ENCODE results near the gene SOX1. TPM values are rescaled to one million over a fixed set of nuclear protein-coding genes. Genes with fewer than 3 reads are reported as not detected.

The SOX1 gene
- total and polyA plus RNA-seq, 7 donors: under 0.01 to 0.36 (median 0.01) TPM; not detected in 4

DNA sequence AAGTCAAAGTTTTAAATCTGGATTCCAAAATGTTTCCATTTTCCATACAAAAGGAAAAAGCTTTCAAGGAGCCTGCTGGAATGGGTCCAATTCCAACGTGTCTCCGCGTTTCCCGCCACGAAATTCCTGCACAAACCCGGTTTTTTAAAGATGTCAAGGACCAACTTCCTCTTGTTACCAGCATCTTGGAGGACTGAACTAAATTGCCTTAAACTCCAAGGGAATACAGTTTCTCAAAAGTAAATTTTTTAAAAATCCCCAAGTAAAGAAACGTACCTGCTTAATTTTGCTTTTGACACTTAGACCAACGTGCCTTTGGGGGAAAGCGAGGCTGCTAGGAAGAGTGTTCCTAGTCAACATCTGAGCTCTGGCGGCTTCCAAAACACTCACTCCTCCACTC, 12.3 kb upstream of the SOX1 start:
- TF ChIP-seq POLR2A (IDR thresholded peaks at IDR 0.05): no peak
- TF ChIP-seq POLR2AphosphoS5 (IDR thresholded peaks at IDR 0.05): no peak
- TF ChIP-seq, protein P1, sequence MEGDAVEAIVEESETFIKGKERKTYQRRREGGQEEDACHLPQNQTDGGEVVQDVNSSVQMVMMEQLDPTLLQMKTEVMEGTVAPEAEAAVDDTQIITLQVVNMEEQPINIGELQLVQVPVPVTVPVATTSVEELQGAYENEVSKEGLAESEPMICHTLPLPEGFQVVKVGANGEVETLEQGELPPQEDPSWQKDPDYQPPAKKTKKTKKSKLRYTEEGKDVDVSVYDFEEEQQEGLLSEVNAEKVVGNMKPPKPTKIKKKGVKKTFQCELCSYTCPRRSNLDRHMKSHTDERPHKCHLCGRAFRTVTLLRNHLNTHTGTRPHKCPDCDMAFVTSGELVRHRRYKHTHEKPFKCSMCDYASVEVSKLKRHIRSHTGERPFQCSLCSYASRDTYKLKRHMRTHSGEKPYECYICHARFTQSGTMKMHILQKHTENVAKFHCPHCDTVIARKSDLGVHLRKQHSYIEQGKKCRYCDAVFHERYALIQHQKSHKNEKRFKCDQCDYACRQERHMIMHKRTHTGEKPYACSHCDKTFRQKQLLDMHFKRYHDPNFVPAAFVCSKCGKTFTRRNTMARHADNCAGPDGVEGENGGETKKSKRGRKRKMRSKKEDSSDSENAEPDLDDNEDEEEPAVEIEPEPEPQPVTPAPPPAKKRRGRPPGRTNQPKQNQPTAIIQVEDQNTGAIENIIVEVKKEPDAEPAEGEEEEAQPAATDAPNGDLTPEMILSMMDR (IDR thresholded peaks at IDR 0.05): no peak
- no peak for TF ChIP-seq EP300 (IDR thresholded peaks at IDR 0.05)
- H3K4me1 ChIP-seq: peaks cover 0 to 49% (median 34%) of the 10 kb centered on the region in 4 donors
- DNase-seq: no peak
- intact Hi-C loops (cut with DNase I): no loop called here
- no peak overlapping the region for H3K27ac ChIP-seq
- H3K9me3 ChIP-seq: no peaks in the 10 kb centered on the region
- H3K27me3 ChIP-seq: peaks cover 37 to 99% (median 77%) of the 10 kb centered on the region in 3 donors
- 7 to 13% methylated on average over 10 of the region's 10 CpGs for whole genome bisulfite sequencing, 2 donors
- H3K36me3 ChIP-seq: no peaks in the 10 kb centered on the region
- H3K4me3 ChIP-seq: no peak overlapping the region

DNA sequence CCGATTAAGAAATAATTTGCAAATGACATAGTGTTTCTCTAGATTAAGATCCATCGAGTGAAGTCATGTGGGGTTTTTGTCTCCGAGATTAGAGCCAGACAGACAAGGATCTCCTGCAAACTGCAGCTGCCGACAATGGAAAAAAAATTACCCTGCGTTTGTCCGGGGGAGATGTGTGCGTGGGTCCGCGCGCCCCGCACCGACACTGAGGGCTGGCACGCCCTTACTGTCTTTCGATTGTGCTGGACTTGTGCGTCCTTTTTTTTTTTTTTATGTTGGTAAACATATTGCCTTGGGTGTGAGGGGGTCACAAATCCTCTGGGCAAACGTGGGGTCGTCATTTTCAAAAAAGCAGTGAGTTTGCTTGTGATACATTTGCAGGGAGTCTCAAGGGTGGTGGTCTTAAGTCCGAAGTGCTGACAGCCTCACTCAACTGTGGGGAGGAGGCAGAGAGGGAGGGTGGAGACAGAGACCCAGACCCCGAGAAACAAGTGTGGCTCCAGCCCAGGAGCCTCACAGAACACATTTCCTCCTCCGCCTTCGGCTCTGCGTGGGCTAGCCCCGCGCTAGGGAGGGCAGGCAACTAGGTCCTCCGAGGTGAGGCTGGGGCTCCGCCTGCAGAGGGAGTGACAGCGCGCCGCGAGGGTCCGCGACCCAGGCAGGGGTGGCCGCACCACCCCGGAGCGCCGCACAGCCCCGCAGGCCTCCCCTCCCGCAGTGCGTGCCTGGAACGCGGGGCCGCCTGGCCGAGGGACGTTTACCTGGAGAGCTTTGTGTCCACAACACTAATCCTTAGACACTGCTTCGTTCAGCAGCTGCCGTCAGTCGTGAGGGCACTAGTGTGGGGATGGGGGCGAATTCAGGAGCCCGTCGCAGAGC, 11.7 kb upstream of the SOX1 start:
- 8 to 20% methylated on average over 50 of the region's 50 CpGs for whole genome bisulfite sequencing, 2 donors
- no peak for DNase-seq
- peaks cover 0 to 49% (median 34%) of the 10 kb centered on the region in 4 donors for H3K4me1 ChIP-seq
- H3K36me3 ChIP-seq: no peaks in the 10 kb centered on the region
- H3K27me3 ChIP-seq: peaks cover 37 to 100% (median 81%) of the 10 kb centered on the region in 3 donors
- H3K9me3 ChIP-seq: no peaks in the 10 kb centered on the region
- H3K27ac ChIP-seq: no peak overlapping the region
- intact Hi-C loops (cut with DNase I): no loop called here
- H3K4me3 ChIP-seq: peak overlapping the region in 2 of 4 donors; percentile 23 to 30
- no peak for TF ChIP-seq EP300 (IDR thresholded peaks at IDR 0.05)
- TF ChIP-seq POLR2AphosphoS5 (IDR thresholded peaks at IDR 0.05): no peak
- TF ChIP-seq, protein P1 (IDR thresholded peaks at IDR 0.05): no peak
- TF ChIP-seq POLR2A (IDR thresholded peaks at IDR 0.05): no peak

DNA sequence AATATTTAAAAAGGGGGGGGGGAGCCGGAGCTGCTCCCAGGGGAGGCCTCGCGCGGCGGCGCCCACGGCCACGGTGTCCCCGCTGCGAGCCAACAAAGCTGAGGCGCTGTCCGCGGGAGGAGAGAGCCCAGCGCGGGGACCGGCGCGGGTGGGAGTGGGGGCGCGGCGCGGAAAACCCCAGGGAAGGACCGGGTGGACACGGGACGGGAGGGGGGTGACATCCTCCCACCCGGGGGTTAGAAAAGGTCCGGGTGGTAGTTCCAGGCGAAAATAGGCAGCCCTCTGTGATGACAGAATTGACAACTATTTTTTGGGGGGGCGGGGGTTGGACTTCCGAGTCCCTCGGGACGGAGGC, 11.1 kb upstream of the SOX1 start:
- peak overlapping the region in 3 of 4 donors; percentile 17 to 30 (median 23) for H3K4me3 ChIP-seq
- H3K36me3 ChIP-seq: no peaks in the 10 kb centered on the region
- TF ChIP-seq, protein P1 (IDR thresholded peaks at IDR 0.05): no peak
- no peak for TF ChIP-seq POLR2A (IDR thresholded peaks at IDR 0.05)
- TF ChIP-seq POLR2AphosphoS5 (IDR thresholded peaks at IDR 0.05): no peak
- no peak for TF ChIP-seq EP300 (IDR thresholded peaks at IDR 0.05)
- peaks cover 0 to 49% (median 34%) of the 10 kb centered on the region in 4 donors for H3K4me1 ChIP-seq
- no peak for DNase-seq
- intact Hi-C loops (cut with DNase I): no loop called here
- H3K9me3 ChIP-seq: no peaks in the 10 kb centered on the region
- 6 to 17% methylated on average over 32 of the region's 32 CpGs for WGBS, 2 donors
- H3K27me3 ChIP-seq: peaks cover 37 to 100% (median 85%) of the 10 kb centered on the region in 3 donors
- H3K27ac ChIP-seq: no peak overlapping the region

DNA sequence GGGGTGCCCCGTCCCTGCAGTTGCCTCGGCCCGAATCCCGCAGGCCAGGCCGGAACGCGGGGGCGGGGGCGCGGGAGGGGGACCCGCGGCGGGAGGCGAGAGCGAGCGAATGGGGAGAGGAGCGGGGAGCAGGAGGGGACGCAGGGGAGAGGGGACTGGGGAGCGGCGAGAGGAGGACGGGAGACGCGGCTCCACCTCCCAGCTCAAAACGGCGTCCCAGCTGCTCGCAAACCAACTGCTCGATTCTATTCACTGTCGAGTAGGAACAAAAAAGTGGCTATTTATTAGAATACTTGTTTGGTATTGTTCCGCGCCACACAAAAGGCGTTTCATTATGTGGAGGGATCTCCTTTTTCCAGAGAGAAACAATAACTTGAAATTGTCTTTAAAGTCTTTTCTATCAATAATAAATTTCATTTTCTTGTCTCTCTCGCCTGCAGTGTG, 10.6 kb upstream of the SOX1 start:
- no peaks in the 10 kb centered on the region for H3K36me3 ChIP-seq
- peaks cover 0 to 49% (median 34%) of the 10 kb centered on the region in 4 donors for H3K4me1 ChIP-seq
- no peak for TF ChIP-seq POLR2AphosphoS5 (IDR thresholded peaks at IDR 0.05)
- no peak for TF ChIP-seq EP300 (IDR thresholded peaks at IDR 0.05)
- no peak for DNase-seq
- no peak overlapping the region for H3K27ac ChIP-seq
- intact Hi-C loops (cut with DNase I): no loop called here
- H3K9me3 ChIP-seq: no peaks in the 10 kb centered on the region
- 4 to 9% methylated on average over 32 of the region's 32 CpGs for WGBS, 2 donors
- H3K4me3 ChIP-seq: peak overlapping the region in 3 of 4 donors; percentile 17 to 30 (median 23)
- peaks cover 37 to 100% (median 89%) of the 10 kb centered on the region in 3 donors for H3K27me3 ChIP-seq

DNA sequence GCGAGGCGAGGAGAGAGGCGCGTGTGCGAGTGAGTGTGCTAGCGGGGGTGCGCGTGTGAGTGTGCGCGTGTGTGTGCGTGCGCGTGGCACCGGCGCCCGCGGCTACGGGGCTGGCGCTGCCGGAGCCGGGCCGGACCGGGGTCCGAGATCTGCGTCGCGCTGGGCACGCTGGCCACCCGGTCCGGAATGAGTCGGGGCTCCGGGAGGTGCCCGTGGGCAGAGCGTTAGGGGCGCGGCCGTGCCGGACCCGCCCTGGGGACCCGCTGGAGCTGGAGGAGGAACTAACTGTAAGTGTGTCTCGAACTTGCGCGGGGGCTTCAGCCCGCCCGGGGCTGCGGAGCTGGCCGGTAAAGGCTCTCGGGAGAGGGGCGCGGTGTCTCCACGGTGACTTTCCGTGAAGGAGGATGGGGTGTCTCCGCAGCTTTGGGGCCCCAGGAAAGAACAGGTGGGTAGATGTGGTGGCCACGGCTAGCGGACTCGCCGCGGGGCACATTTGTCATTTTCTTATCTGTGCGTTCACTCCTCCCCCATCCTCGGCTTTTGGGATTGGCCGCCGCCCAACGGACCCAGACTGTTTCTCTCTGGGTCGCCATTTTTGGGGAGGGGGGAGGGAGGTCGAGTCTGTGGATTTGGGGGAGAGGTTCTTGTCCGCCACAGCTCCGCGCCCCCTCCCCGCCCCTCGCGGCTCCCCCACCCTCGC, 10.1 kb upstream of the SOX1 start:
- TF ChIP-seq POLR2AphosphoS5 (IDR thresholded peaks at IDR 0.05): no peak
- no peak for TF ChIP-seq POLR2A (IDR thresholded peaks at IDR 0.05)
- TF ChIP-seq EP300 (IDR thresholded peaks at IDR 0.05): no peak
- TF ChIP-seq, protein P1 (IDR thresholded peaks at IDR 0.05): no peak
- 4 to 13% methylated on average over 72 of the region's 72 CpGs for WGBS, 2 donors
- Histone ChIP-seq H3K27me3 (peaks cover 37 to 100% (median 89%) of the 10 kb centered on the region in 3 donors), H3K9me3 (no peaks in the 10 kb centered on the region), H3K36me3 (no peaks in the 10 kb centered on the region), H3K4me3 (peak overlapping the region in 3 of 4 donors; percentile 17 to 30 (median 23)), H3K4me1 (peaks cover 0 to 49% (median 34%) of the 10 kb centered on the region in 4 donors), H3K27ac (no peak overlapping the region)
- intact Hi-C loops (cut with DNase I): no loop called here
- DNase-seq: no peak
